Measurements from ENCODE around the gene BCAR1. TPM values are rescaled to one million over a fixed set of nuclear protein-coding genes. Genes with fewer than 3 reads are reported as not detected.

BCAR1 gene
- total and polyA plus RNA-seq, 2 of the 13 experiments (the other 11 are each of a cell fraction or from before 2014, with no cell fraction given) = 48.1 to 51.7 TPM

DNA sequence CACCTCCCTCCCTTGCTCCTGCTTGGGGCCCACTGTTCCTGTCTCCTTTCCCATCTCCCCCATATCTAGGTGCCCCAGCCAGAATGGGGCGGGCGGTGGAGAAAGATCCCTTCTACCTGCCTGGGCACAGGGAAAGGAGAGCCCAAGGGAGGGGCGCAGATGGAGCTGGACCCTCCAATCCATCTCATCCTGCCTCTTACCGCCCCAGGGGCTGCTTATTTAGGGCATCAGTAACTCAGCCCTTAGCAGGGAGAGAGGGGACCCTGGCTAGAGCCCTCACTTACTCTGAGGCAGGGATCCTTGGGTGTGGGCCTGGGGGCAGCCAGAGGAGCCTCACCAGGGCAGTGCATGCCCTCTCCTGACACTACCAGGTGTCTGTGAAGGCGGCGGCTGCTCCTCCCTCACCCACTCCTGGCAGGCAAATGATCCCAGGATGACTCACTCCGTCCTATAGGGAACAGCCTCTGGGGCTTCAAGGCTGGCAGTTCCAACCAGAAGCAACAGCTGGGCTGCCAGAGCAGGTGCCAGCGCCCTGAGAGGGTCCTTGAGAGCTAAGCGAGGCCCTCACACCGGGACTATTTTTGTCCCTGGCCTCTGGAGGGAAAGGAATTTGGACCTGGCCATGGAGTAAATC, 16.3 kb upstream of the BCAR1 start:
- H3K79me2 ChIP-seq (ENCODE audit: insufficient read depth, low read length) = peaks cover 29% of the 10 kb centered on the region
- ATAC-seq (peak; percentile 50), DNase-seq (ENCODE audit: low spot score) (peak; percentile 71), FAIRE-seq (peak; percentile 47)
- POLR2A ChIA-PET = interaction anchor here (1.0 to 9.3 kb wide), 5 partner anchors 16 to 118 kb away, joined by 3 to 151 read pairs (median 9); partner anchors contain the start of gene BCAR1
- H4K20me1 ChIP-seq (ENCODE audit: insufficient read depth, low read length) = peaks cover 14% of the 10 kb centered on the region; the same call in 1 of the 2 replicates
- intact Hi-C loops (cut with micrococcal nuclease; ENCODE audit: unreplicated experiment) = no loop called here
- H3K9ac ChIP-seq (ENCODE audit: insufficient read depth, low read depth, low read length) = no peak overlapping the region; the same call in 1 of the 2 replicates
- H3K4me3 ChIP-seq (replicated peaks in 1 of 3; ENCODE audit: insufficient read depth in 1 of 3, low read depth in 2 of 3, low read length in 3 of 3) = peak overlapping the region in 1 of 3 experiments; percentile 47; a peak in 1 of 6 replicates
- CTCF ChIA-PET (ENCODE audit: low intra/inter-chr PET ratio, low total read pairs) = no interaction called here
- H3K36me3 ChIP-seq (replicated peaks in 1 of 2; ENCODE audit: control insufficient read depth in 1 of 2, insufficient read depth in 2 of 2, low read length in 2 of 2) = peaks cover 0 to 1% of the 10 kb centered on the region in 2 experiments; a peak in 1 of 5 replicates
- no peaks in the 10 kb centered on the region for H3K27me3 ChIP-seq (ENCODE audit: control insufficient read depth in 1 of 2, insufficient read depth in 2 of 2, low read length in 2 of 2)
- in situ Hi-C loops (cut with HindIII; ENCODE audit: extremely low pct_ligation_motif_present, low pct_unique_long_range_greater_than_20kb) = loop anchor here (5.0 kb wide), 1 partner anchor 40 kb away; no protein-coding TSS in a partner anchor
- H3K9me3 ChIP-seq (ENCODE audit: low read length) = no peaks in the 10 kb centered on the region
- no TSS peak for BruUV-seq (replicated peaks)
- 54% methylated on average over 6 of the region's 10 CpGs for WGBS (ENCODE audit: low lambda C conversion rate)
- H3K27ac ChIP-seq (ENCODE audit: extremely low read length, insufficient read depth, low read length) = no peak overlapping the region
- peaks cover 69% of the 10 kb centered on the region for H3K4me1 ChIP-seq (ENCODE audit: insufficient read depth, low read length)
- H3K4me2 ChIP-seq (ENCODE audit: low read depth, low read length) = peak overlapping the region; percentile 72
- no peak overlapping the region for H2AFZ ChIP-seq (ENCODE audit: low read length)
- TF ChIP-seq KLF9 (CRISPR knock-in tag; IDR thresholded peaks at IDR 0.05; ENCODE audit: low read depth) = no peak
- TF ChIP-seq, protein P1, sequence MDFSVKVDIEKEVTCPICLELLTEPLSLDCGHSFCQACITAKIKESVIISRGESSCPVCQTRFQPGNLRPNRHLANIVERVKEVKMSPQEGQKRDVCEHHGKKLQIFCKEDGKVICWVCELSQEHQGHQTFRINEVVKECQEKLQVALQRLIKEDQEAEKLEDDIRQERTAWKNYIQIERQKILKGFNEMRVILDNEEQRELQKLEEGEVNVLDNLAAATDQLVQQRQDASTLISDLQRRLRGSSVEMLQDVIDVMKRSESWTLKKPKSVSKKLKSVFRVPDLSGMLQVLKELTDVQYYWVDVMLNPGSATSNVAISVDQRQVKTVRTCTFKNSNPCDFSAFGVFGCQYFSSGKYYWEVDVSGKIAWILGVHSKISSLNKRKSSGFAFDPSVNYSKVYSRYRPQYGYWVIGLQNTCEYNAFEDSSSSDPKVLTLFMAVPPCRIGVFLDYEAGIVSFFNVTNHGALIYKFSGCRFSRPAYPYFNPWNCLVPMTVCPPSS (IDR thresholded peaks at IDR 0.05) = no peak
- TF ChIP-seq, protein P2, sequence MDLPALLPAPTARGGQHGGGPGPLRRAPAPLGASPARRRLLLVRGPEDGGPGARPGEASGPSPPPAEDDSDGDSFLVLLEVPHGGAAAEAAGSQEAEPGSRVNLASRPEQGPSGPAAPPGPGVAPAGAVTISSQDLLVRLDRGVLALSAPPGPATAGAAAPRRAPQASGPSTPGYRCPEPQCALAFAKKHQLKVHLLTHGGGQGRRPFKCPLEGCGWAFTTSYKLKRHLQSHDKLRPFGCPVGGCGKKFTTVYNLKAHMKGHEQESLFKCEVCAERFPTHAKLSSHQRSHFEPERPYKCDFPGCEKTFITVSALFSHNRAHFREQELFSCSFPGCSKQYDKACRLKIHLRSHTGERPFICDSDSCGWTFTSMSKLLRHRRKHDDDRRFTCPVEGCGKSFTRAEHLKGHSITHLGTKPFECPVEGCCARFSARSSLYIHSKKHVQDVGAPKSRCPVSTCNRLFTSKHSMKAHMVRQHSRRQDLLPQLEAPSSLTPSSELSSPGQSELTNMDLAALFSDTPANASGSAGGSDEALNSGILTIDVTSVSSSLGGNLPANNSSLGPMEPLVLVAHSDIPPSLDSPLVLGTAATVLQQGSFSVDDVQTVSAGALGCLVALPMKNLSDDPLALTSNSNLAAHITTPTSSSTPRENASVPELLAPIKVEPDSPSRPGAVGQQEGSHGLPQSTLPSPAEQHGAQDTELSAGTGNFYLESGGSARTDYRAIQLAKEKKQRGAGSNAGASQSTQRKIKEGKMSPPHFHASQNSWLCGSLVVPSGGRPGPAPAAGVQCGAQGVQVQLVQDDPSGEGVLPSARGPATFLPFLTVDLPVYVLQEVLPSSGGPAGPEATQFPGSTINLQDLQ (CRISPR knock-in tag; IDR thresholded peaks at IDR 0.05) = no peak
- TF ChIP-seq SMC3 (IDR thresholded peaks at IDR 0.05; ENCODE audit: low read length) = 0 out of 2 replicates have a peak, but pooled peaks have one; percentile 8
- TF ChIP-seq CBX5 (CRISPR knock-in tag; IDR thresholded peaks at IDR 0.05; ENCODE audit: borderline replicate concordance) = 0 out of 2 replicates have a peak, but pooled peaks have one; percentile 20
- no peak for TF ChIP-seq ERF (CRISPR knock-in tag; IDR thresholded peaks at IDR 0.05)
- TF ChIP-seq SIN3B (IDR thresholded peaks at IDR 0.05; ENCODE audit: low read length) = no peak
- TF ChIP-seq SKI (IDR thresholded peaks at IDR 0.05; ENCODE audit: partially characterized antibody) = no peak
- no peak for TF ChIP-seq SP2 (CRISPR knock-in tag; IDR thresholded peaks at IDR 0.05)
- TF ChIP-seq FOSL1 (CRISPR knock-in tag; IDR thresholded peaks at IDR 0.05; ENCODE audit: borderline replicate concordance) = peak; percentile 65; the same call in 1 of the 2 replicates
- no peak for TF ChIP-seq POLR2A (IDR thresholded peaks at IDR 0.05; ENCODE audit: insufficient read depth in 1 of 2, low read depth in 2 of 2, low read length in 2 of 2)
- no peak for TF ChIP-seq YEATS4 (CRISPR knock-in tag; IDR thresholded peaks at IDR 0.05; ENCODE audit: borderline replicate concordance)
- TF ChIP-seq, protein P3, sequence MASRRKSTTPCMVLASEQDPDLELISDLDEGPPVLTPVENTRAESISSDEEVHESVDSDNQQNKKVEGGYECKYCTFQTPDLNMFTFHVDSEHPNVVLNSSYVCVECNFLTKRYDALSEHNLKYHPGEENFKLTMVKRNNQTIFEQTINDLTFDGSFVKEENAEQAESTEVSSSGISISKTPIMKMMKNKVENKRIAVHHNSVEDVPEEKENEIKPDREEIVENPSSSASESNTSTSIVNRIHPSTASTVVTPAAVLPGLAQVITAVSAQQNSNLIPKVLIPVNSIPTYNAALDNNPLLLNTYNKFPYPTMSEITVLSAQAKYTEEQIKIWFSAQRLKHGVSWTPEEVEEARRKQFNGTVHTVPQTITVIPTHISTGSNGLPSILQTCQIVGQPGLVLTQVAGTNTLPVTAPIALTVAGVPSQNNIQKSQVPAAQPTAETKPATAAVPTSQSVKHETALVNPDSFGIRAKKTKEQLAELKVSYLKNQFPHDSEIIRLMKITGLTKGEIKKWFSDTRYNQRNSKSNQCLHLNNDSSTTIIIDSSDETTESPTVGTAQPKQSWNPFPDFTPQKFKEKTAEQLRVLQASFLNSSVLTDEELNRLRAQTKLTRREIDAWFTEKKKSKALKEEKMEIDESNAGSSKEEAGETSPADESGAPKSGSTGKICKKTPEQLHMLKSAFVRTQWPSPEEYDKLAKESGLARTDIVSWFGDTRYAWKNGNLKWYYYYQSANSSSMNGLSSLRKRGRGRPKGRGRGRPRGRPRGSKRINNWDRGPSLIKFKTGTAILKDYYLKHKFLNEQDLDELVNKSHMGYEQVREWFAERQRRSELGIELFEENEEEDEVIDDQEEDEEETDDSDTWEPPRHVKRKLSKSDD (CRISPR knock-in tag; IDR thresholded peaks at IDR 0.05; ENCODE audit: low read depth) = no peak
- TF ChIP-seq MEF2D (CRISPR knock-in tag; IDR thresholded peaks at IDR 0.05) = no peak; the same call in 1 of the 2 replicates
- TF ChIP-seq, protein P4, sequence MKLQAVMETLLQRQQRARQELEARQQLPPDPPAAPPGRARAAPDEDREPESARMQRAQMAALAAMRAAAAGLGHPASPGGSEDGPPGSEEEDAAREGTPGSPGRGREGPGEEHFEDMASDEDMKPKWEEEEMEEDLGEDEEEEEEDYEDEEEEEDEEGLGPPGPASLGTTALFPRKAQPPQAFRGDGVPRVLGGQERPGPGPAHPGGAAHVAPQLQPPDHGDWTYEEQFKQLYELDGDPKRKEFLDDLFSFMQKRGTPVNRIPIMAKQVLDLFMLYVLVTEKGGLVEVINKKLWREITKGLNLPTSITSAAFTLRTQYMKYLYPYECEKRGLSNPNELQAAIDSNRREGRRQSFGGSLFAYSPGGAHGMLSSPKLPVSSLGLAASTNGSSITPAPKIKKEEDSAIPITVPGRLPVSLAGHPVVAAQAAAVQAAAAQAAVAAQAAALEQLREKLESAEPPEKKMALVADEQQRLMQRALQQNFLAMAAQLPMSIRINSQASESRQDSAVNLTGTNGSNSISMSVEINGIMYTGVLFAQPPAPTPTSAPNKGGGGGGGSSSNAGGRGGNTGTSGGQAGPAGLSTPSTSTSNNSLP (IDR thresholded peaks at IDR 0.05; ENCODE audit: low read depth, low read length) = no peak
- no peak for TF ChIP-seq RCOR2 (CRISPR knock-in tag; IDR thresholded peaks at IDR 0.05)
- no peak for TF ChIP-seq RAD21 (CRISPR knock-in tag; IDR thresholded peaks at IDR 0.05)

All from HepG2 (cell line).